Type B pancreatic cell (in vitro differentiated cells): Measurements from ENCODE around the gene GNG4. TPM values are rescaled to one million over a fixed set of nuclear protein-coding genes. Genes with fewer than 3 reads are reported as not detected.

Experiments
- DNase-seq: peaks from one replicate; pipeline ENCODE4 v3.0.0; 2021; ENCODE audit warnings: mixed read lengths; ENCODE audit not compliant: unreplicated experiment; ENCODE audit errors: extremely low spot score
- H3K27ac Mint-ChIP-seq: 2 replicates; pipeline ENCODE4 v1.8.0; 2021; ENCODE audit warnings: mild to moderate bottlenecking, mixed read lengths
- H3K27me3 Mint-ChIP-seq: 2 replicates; pipeline ENCODE4 v1.8.0; 2021; ENCODE audit warnings: mixed read lengths
- H3K36me3 Mint-ChIP-seq: 2 replicates; pipeline ENCODE4 v1.8.0; 2021; ENCODE audit warnings: mixed read lengths
- H3K4me1 Mint-ChIP-seq: one replicate; pipeline ENCODE4 v1.8.0; 2021; ENCODE audit warnings: mixed read lengths; ENCODE audit not compliant: unreplicated experiment
- H3K4me3 Mint-ChIP-seq: 2 replicates; pipeline ENCODE4 v1.8.0; 2021; ENCODE audit warnings: mild to moderate bottlenecking, mixed read lengths
- H3K9me3 Mint-ChIP-seq: 2 replicates; pipeline ENCODE4 v1.8.0; 2021; ENCODE audit warnings: mixed read lengths
- total RNA-seq: library from RNA; stranded (reverse); gene quantifications from 2 replicates; pipeline ENCODE4 v1.2.1, GENCODE V29; 2021; ENCODE audit warnings: low replicate concordance
- TF ChIP-seq, protein P1 (sequence below): fragments of 200-600 bp; sonication (generic); conservative IDR thresholded peaks from 2 replicates; pipeline ENCODE4 v1.5.0; 2021; ENCODE audit warnings: antibody characterized with exemption, mild to moderate bottlenecking

GNG4 gene
- total RNA-seq, 1 donor from 2014 or later, result 28.5 TPM

DNA sequence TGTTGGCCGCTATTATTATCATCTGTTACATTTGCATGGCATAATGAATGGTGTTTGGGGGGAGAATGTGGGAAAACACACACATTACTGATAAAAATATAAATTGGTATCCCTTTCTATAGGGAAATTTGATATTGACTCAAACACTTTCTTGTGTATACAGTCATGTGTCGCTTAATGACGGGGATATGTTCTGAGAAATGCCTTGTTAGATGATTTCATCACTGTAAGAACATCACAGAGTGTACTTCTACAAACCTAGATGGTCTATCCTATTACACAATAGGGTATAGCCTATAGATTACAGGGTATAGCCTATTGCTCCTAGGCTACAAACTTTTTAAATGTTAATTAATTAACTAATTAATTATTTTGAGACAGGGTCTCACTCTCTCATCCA, 78.1 kb downstream of the GNG4 start:
- no peaks in the 10 kb centered on the region for H3K4me1 Mint-ChIP-seq
- no peak for DNase-seq
- H3K9me3 Mint-ChIP-seq, result peaks cover 4% of the 10 kb centered on the region
- no peak overlapping the region for H3K27ac Mint-ChIP-seq
- TF ChIP-seq, protein P1, sequence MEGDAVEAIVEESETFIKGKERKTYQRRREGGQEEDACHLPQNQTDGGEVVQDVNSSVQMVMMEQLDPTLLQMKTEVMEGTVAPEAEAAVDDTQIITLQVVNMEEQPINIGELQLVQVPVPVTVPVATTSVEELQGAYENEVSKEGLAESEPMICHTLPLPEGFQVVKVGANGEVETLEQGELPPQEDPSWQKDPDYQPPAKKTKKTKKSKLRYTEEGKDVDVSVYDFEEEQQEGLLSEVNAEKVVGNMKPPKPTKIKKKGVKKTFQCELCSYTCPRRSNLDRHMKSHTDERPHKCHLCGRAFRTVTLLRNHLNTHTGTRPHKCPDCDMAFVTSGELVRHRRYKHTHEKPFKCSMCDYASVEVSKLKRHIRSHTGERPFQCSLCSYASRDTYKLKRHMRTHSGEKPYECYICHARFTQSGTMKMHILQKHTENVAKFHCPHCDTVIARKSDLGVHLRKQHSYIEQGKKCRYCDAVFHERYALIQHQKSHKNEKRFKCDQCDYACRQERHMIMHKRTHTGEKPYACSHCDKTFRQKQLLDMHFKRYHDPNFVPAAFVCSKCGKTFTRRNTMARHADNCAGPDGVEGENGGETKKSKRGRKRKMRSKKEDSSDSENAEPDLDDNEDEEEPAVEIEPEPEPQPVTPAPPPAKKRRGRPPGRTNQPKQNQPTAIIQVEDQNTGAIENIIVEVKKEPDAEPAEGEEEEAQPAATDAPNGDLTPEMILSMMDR, result no peak
- no peak overlapping the region for H3K4me3 Mint-ChIP-seq
- peaks cover 10% of the 10 kb centered on the region for H3K36me3 Mint-ChIP-seq
- H3K27me3 Mint-ChIP-seq, result no peaks in the 10 kb centered on the region

DNA sequence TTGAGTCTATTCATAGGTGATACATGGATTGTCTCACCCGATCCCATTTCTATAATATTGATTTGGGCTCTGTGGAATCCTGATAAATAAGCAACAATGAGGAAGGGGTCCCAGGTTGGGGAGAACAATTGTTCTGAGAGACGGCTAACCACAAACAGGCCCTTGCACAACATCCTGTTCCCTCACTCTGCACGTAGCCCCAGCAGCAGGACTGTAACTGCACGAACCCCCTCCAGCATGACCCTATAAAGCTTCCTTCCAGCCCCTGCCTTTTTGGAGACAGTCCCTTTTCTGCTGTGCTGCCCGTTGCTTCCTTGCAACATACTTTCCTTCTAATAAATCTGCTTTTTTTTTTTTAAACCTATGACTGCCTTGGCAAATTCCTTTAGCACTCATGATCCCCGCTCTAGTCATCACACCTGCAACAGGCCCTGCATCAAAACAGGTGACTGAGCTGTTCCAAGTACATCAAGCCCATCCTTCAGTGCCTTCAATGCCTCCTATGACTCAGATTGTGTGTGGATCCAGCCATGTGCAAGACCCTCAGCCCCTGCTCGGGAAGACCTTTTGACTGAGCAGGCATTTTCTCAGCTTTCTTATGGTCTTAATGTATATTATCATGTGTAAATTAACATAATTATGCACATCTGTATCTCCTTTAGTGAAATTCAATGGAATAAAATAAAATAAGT, 81.6 kb downstream of the GNG4 start:
- no peak overlapping the region for H3K27ac Mint-ChIP-seq
- DNase-seq, result no peak
- H3K4me3 Mint-ChIP-seq, result no peak overlapping the region
- TF ChIP-seq, protein P1, result no peak
- no peaks in the 10 kb centered on the region for H3K27me3 Mint-ChIP-seq
- no peaks in the 10 kb centered on the region for H3K9me3 Mint-ChIP-seq
- H3K4me1 Mint-ChIP-seq, result no peaks in the 10 kb centered on the region
- H3K36me3 Mint-ChIP-seq, result peaks cover 12% of the 10 kb centered on the region

DNA sequence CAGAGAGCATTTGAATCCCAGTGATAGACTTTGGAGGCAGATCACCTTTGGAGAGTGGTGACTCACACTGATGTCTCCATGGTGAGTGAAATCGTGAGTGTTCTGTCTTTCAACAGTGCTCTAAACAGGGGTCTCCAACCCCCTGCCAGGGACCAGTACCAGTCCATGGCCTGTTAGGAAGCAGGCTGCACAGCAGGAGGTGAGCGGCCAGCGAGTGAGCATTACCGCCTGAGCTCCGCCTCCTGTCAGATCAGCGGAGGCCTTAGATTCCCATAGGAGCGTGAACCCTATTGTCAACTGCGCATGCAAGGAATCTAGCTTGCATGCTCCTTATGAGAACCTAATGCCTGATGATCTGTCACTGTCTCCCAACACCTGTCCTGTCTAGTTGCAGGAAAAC, 83.5 kb downstream of the GNG4 start:
- no peaks in the 10 kb centered on the region for H3K9me3 Mint-ChIP-seq
- no peak overlapping the region for H3K4me3 Mint-ChIP-seq
- peaks cover 16% of the 10 kb centered on the region for H3K36me3 Mint-ChIP-seq
- H3K27me3 Mint-ChIP-seq, result no peaks in the 10 kb centered on the region
- H3K4me1 Mint-ChIP-seq, result no peaks in the 10 kb centered on the region
- DNase-seq, result no peak
- H3K27ac Mint-ChIP-seq, result no peak overlapping the region
- TF ChIP-seq, protein P1, result no peak

DNA sequence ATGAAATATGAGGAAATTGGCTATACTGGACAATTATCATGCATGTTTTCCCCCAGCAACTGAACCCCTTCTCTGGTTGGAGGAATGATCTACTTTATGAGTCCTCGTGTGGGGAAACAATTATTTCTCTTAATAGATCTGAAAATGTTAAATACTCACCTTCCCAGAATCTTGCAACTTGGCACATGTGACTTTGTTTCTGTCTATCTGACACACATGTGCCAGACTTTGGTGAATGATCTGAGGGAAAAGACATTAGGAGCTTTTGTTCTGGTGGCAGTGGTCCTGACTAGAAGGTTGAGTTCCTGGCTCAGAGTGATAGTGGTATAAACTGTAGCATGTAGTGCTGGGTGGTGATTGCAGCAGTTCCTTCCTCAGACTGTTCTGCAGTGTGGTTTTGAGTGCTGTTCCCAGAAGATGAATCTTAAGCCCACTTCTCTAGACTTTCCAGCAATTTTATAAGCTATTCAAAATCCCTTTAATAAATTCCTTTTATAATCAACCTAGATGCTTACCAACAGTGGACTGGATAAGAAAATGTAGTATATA, 86.0 kb downstream of the GNG4 start:
- no peak for DNase-seq
- Mint-ChIP-seq H3K9me3 (no peaks in the 10 kb centered on the region), H3K36me3 (peaks cover 16% of the 10 kb centered on the region), H3K4me1 (peaks cover 4% of the 10 kb centered on the region), H3K4me3 (no peak overlapping the region), H3K27me3 (no peaks in the 10 kb centered on the region), H3K27ac (no peak overlapping the region)
- TF ChIP-seq, protein P1, result no peak

DNA sequence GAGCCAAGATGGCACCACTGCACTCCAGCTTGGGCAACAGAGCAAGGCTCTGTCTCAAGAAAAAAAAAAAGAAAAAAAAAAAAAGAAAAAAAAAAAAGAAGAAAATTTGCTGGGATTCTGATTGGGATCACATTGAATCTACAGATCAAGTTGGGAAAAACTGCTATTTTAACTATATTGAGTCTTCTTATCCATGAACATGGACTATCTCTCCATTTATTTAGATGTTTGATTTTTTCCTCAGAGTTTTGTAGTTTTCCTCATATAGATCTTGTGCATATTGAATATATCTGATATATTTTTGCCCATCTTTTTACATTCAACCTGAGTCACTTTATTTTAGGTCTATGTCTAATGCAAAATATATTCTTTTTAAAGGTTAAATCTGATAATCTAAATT, 87.0 kb downstream of the GNG4 start:
- DNase-seq, result no peak
- no peaks in the 10 kb centered on the region for H3K9me3 Mint-ChIP-seq
- peaks cover 4% of the 10 kb centered on the region for H3K4me1 Mint-ChIP-seq
- peaks cover 16% of the 10 kb centered on the region for H3K36me3 Mint-ChIP-seq
- TF ChIP-seq, protein P1, result no peak
- H3K27ac Mint-ChIP-seq, result no peak overlapping the region
- no peaks in the 10 kb centered on the region for H3K27me3 Mint-ChIP-seq
- no peak overlapping the region for H3K4me3 Mint-ChIP-seq
